ENCODE data around the gene CLIP2.
"Not testable (repeated sequence)": the region's sequence is repeated elsewhere in the genome, so short reads cannot be mapped to it uniquely, and the experiment has no call there.

CLIP2 gene

GRCh38 chr7:74299401-74299800 lies 10.2 kb downstream of the CLIP2 start:
- DNase-seq, result no peak

GRCh38 chr7:74300926-74301325 lies 11.7 kb downstream of the CLIP2 start:
- no peak for DNase-seq

DNA sequence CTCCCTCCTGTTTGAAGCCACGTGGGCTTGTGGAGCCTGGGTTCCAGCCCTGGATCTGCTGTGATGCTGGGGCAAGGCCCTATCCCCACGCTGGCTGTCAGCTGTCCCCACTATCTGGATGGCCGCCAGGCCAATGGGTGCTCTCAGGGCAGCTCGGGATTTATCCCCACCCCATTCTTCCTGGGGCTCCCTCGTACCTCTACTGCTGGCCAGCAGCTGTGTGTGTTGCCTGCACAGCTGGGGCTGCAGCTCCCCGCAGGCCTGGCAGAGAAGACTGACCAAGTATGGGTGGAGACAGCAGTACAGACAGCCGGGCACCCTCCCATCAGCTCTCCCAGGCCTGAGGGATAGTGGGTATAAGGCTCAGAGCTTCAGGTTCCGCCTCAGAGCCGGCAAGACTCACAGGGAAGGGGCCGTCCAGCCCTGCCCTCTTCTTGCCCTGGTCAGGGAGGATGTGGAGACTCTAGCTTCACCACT lies 13.6 kb downstream of the CLIP2 start:
- no peak for DNase-seq

GRCh38 chr7:74304550-74304949 lies 15.3 kb downstream of the CLIP2 start:
- DNase-seq, result no peak

- no peak for DNase-seq
These were observed 17.0 kb downstream of the CLIP2 start for GRCh38 chr7:74306004-74306729.

DNA sequence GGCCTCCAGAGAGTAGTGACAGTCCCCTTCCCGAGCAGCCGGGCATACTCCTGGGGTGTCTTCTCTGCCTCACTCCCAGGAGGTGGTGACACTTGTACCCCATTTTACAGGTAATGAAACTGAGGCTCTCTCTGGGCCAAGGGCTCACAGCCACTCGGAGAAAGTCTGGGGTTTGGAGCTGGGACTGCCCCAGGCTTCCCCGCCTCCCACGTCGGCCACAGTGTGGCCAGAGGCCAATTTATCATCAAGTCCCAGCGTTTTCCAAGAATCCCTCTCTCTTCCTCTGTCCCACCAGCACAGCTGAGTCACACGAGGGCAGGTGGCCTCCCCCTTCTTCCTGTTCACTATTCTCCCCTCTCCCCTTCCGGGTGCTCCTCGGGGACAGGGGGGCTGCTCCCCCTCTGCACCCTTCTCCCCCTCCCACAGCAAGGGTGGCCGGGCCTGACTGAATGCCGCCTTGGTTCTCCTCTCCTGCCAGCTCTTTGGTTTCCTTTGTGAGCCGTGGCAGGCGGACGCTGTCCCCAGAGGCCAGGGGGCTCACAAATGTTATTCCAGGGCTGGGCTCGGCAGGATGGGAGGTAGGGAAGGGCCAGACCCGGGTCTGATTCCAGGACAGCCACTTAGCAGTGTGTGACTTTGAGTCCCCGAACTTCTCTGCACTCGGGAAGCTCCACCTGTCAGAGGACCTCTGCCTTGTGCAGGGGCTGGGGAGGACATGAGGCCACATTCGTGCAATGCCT lies 17.7 kb downstream of the CLIP2 start:
- DNase-seq, result no peak

- DNase-seq, result no peak
These were observed 18.7 kb downstream of the CLIP2 start for GRCh38 chr7:74307738-74308505.

GRCh38 chr7:74309181-74309580 lies 20.0 kb downstream of the CLIP2 start:
- no peak for DNase-seq

- peak in 1 of 5 donors; percentile 49 for DNase-seq
These were observed 22.1 kb downstream of the CLIP2 start for GRCh38 chr7:74311305-74311744.

GRCh38 chr7:74312418-74313028 lies 23.3 kb downstream of the CLIP2 start:
- peak in 1 of 5 donors; percentile 60 for DNase-seq

DNA sequence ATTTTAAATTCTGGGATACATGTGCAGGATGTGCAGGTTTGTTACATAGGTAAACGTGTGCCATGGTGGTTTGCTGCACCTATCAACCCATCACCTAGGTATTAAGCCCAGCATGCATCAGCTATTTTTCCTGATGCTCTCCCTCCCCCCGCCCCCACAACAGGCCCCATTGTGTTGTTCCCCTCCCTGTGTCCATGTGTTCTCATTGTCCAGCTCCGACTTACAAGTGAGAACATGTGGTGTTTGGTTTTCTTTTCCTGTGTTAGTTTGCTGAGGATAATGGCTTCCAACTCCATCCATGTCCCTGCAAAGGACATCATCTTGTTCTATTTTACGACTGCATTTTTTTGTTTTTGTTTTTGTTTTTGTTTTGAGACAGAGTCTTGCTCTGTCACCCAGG lies 26.7 kb downstream of the CLIP2 start:
- not testable (repeated sequence) for DNase-seq

DNA sequence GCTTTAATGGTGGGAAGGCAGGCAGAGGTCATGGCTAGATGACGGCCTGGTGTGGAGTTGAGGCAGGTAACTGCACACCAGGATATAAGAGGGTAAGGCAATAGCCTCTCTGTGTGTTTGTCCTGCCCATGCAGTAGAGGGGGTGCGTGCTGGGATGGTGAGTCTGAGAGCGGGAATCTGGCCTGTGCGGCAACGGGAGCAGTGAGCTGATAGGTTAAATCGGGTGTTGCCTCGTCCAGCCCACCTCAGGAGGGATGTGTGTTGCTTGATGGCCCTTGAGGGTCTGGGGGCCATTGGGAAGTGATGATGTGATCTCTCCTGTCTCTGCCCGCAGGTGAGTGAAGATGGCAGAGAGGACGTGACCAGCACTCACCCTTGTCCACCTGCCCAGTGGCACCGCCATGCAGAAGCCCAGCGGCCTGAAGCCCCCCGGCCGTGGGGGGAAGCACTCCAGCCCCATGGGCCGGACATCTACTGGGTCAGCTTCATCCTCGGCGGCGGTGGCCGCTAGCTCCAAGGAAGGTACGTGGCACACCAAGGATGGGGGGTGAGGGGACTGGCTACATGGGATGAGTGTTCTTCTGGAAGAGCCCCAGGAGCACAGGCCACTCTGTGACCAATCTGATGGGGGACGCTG lies 28.1 kb downstream of the CLIP2 start:
- DNase-seq, result no peak

DNA sequence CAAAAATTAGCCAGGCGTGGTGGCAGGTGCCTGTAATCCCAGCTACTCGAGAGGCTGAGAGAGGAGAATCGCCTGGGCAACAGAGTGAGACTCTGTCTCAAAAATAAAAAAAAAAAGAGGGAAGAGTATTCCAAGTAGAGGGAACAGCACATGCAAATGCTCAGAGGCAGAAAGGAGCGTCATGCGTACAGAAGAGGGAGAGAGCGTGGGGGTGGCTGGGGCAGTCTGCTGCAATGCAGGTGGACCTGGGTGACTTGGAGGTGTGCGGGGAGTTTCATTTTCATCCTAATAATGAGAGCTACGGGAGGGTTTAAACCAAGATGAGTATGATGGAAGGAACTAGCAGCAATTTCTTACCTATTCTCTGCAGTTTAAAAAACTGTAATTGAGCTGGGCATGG lies 28.8 kb downstream of the CLIP2 start:
- no peak for DNase-seq

- no peak for DNase-seq
These were observed 31.5 kb downstream of the CLIP2 start for GRCh38 chr7:74320645-74321221.

- DNase-seq, result not testable (repeated sequence)
These were observed 33.7 kb downstream of the CLIP2 start for GRCh38 chr7:74322892-74323291.

DNA sequence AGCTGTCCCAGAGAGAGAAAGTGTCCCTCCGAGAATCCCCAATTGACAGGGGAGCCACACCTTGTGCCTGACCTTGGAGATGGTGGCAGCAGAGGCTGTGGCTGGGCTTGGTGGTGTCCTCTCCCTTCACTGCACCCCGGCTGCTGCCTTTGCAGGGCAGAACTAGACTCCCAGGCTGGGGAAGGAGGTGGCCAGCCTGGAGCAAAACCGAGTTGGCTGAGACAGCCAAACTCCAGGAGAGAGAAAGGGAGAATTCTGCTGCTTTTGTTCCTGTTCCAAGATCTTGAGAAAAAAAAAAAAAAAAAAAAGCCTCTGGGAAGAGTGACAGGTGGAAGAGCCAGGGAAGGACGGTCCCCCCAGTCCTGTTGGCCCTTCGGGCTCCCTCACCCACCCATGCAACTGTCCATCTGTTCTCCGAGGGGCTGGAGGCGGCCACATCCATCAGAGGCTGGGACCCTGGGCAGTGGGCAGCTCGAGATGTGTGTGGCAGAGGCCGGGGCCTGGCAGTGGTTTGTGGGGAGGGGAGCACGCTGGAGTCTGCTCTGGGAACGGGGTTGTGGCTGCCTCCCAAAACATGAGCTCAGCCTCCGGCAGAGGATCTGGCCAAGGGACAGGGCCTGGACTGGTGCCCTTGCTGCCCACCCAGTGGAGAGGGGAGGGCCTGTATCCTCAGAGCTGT lies 35.5 kb downstream of the CLIP2 start:
- no peak for DNase-seq

DNA sequence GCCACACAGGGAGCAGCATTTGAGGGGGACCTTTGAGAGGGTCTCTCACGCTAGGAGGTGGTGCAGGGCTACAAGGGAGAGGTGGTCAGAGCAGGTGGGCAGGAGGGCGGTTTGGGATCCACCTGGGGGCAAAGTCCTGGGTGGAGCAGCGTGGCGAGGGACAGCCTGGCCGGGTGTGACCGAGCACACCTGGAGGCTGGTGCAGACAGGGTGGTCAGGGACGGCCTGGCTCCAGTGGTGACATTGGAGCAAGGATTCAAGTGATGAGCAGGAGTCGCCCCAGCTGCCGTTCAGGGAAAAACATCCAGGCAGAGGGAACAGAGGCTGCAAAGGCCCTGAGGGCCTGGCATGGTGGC lies 36.0 kb downstream of the CLIP2 start:
- no peak for DNase-seq

GRCh38 chr7:74329225-74329624 lies 40.0 kb downstream of the CLIP2 start:
- DNase-seq, result no peak

GRCh38 chr7:74332373-74333176 lies 43.4 kb downstream of the CLIP2 start:
- no peak for DNase-seq

- no peak for DNase-seq
These were observed 44.8 kb downstream of the CLIP2 start for GRCh38 chr7:74334030-74334429.

DNA sequence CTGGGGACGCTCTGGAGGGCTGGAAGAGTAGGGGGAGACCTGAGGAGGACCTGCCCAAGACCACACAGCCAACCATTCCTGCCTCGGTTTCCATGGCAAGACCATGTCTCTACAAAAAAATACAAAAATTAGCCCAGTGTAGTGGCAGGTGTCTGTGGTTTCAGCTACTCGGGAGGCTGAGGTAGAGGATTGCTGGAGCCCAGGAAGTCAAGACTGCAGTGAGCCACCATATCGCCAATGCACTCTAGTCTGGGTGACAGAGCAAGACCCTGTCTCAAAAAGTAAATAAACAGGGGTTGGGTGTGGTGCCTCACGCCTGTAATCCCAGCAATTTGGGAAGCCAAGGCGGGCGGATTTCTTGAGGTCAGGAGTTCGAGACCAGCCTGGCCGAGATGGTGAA lies 48.7 kb downstream of the CLIP2 start:
- DNase-seq, result no peak
